NB4 (cell line): ENCODE results near the gene ZNF497.

Source experiments
- MYC ChIP-seq: IDR thresholded peaks from 2 replicates; pipeline ENCODE4 v1.6.1; 2011; ENCODE audit warnings: low read depth, low read length
- POLR2A ChIP-seq: IDR thresholded peaks from 2 replicates; pipeline ENCODE4 v1.6.1; 2011; ENCODE audit warnings: mild to moderate bottlenecking; ENCODE audit not compliant: insufficient read length; ENCODE audit errors: extremely low read depth
- TF ChIP-seq, protein P1 (sequence below): IDR thresholded peaks from one replicate; pipeline ENCODE4 v1.5.1; 2012; ENCODE audit warnings: low read depth, low read length
- TF ChIP-seq, protein P2 (sequence below): IDR thresholded peaks from 2 replicates; pipeline ENCODE4 v1.6.1; 2011; ENCODE audit warnings: low read depth, low read length

DNA sequence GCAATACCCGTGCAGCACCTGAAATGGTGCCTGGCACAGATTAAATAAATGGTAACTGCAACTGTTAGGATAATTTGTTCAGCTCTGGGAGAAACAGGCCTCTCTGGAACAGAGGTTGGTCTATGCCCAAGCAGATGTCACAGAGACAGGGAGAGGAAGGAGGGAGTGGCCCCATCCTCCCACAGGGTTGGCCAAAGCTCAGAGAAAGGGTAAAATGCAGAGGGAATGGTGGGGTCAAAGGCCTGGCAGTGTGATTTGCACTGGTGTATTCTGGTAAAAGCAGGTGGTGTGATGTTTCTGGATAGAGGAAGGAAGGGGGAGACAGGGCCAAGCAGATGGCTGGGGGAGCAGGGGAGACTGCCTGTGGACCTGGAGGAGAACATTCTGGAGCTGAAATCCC is 26.3 kb downstream of the ZNF497 start:
- TF ChIP-seq POLR2A (no peak), MYC (no peak)
- TF ChIP-seq, protein P1, sequence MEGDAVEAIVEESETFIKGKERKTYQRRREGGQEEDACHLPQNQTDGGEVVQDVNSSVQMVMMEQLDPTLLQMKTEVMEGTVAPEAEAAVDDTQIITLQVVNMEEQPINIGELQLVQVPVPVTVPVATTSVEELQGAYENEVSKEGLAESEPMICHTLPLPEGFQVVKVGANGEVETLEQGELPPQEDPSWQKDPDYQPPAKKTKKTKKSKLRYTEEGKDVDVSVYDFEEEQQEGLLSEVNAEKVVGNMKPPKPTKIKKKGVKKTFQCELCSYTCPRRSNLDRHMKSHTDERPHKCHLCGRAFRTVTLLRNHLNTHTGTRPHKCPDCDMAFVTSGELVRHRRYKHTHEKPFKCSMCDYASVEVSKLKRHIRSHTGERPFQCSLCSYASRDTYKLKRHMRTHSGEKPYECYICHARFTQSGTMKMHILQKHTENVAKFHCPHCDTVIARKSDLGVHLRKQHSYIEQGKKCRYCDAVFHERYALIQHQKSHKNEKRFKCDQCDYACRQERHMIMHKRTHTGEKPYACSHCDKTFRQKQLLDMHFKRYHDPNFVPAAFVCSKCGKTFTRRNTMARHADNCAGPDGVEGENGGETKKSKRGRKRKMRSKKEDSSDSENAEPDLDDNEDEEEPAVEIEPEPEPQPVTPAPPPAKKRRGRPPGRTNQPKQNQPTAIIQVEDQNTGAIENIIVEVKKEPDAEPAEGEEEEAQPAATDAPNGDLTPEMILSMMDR = no peak
- TF ChIP-seq, protein P2, sequence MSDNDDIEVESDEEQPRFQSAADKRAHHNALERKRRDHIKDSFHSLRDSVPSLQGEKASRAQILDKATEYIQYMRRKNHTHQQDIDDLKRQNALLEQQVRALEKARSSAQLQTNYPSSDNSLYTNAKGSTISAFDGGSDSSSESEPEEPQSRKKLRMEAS = no peak
